ENCODE results near the gene SLC1A2.

The SLC1A2 gene

DNA sequence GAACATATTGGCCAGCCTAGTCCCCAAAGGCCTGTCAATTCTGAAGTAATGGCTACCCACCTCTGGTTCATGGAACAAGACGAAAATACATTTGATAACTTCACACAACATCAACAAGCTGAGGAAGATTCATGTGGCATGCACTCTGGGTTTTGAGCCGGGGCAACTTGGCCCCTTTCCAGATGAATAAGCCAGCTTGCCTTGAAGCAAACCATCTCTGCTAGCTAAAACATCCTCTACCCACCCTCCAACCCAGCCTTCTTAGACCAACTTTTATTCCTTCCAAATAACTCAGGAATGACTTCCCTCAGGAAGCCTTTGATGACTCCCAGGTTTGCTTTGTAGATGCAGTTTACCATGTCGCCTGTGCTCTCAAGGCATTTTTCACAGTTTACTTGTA is 94.4 kb downstream of the SLC1A2 start:
- DNase-seq (ENCODE audit: low read depth) = no peak

DNA sequence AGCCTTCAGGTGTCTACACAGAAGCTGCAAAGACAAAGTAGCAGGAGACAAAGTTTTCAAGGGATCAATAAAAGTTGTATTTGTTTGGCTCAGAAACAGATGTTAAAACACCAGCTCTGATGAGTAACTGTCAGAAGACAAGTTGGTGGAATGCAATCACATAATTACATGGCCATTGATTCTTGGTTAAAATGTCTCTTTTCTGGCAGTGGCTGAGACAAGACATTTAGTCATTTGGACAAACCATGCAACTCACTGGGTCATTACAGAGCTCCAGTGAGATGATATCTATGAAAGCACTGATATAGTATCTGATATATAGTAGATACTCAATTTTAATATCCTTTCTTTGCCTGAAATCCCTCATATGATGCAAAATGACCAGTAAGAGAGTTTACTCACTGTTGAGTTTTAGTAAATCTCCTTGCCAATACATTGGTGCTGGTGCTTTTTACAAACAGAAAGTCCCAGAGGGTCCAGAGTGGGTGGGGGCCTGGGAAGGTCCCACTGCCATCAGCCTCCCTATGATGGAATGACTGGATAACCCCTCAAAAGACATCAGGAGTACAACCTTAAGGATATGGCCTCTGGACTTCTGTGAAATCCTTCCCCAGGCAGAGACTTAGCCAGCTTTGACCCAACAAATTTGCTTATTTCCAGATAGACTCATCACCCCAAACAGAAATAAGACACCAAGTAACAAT is 95.0 kb downstream of the SLC1A2 start:
- no peak for DNase-seq (ENCODE audit: low read depth)

GRCh38 chr11:35323076-35323868 is 96.1 kb downstream of the SLC1A2 start:
- no peak for DNase-seq (ENCODE audit: low read depth)

DNA sequence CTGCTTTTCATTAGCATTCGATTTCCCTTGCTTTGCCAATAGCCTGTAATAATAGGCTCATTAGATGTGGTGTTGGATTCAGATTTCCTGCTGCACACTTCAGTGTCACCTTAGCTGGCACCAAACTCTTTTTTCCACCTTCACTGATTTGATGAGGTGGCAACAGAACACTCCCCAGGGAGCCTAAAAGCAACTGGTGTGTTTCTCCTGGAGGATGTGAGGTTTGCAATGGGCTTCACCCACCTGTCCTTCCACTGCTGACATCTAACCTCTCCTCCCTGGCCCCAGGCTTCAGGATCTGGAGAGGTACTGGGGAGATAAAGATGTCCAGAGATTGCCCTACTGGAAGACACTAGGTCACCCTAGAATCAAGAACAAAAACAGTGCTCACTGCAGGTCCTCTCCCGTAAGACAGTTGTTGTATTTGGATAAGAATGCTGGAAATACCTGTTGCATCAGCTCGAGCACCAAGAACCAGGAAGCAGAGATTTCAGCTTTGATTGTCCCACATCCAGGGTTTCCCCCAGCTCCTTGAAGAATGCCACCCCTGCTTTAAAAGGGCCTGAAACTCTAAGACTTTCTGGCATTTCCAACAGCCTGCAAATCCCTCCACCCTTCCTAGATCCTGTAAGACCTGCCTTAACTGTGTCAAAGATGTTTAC is 96.9 kb downstream of the SLC1A2 start:
- no peak for DNase-seq (ENCODE audit: low read depth)

DNA sequence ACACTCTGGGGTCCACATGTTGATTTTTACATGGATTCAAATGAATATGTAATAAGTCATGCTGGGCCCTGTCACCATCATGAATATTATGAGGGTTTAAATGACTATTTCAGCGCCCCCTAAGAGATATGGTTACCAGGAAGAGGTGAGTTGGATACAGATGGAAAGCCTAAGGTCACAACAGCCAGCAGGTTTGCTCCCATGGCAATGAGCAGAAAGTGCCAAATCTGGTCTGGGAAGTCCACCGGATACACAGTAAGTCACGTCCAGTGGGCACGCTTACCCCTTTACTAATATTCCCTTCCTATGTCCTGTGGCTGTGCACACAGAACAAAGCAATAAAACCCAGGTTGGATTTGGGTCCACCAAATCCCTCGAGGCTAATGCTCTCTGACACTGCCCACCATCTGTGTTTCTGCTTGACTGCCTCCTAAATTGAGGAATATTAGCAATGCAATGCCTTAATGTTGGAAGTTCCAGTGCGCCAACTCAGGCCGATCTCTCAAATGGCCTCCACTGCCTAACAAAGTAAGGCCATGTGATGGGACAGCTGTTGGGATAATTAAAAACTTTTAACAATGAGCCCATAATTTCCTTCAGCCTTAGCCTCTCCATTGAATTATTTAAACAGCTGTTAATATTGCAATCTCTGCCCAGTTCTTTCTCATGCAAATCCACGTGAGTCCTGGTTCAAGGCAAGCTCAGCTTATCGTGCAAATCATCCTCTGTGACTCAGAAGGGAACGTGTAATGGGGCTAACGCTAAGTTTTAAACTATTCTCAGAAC is 97.6 kb downstream of the SLC1A2 start:
- DNase-seq (ENCODE audit: low read depth) = no peak

DNA sequence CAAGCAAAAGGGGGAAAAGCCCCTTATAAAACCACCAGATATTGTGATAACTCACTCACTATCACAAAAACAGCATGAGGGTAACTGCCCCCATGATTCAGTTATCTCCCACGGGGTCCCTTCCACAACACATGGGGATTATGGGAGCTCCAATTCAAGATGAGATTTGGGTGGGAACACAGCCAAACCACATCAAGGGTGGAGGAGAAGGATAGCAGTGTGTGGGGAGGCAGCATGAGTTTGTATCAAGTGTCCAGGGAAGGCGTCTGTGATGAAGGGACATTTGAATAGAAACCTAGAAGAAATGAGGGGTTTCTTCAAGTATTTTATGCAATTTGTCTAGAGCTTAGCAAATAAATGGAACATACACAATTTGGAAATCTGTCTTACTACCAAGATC is 98.2 kb downstream of the SLC1A2 start:
- DNase-seq (ENCODE audit: low read depth) = no peak

GRCh38 chr11:35318977-35319925 is 100.1 kb downstream of the SLC1A2 start:
- no peak for DNase-seq (ENCODE audit: low read depth)

GRCh38 chr11:35318309-35318708 is 101.0 kb downstream of the SLC1A2 start:
- no peak for DNase-seq (ENCODE audit: low read depth)

DNA sequence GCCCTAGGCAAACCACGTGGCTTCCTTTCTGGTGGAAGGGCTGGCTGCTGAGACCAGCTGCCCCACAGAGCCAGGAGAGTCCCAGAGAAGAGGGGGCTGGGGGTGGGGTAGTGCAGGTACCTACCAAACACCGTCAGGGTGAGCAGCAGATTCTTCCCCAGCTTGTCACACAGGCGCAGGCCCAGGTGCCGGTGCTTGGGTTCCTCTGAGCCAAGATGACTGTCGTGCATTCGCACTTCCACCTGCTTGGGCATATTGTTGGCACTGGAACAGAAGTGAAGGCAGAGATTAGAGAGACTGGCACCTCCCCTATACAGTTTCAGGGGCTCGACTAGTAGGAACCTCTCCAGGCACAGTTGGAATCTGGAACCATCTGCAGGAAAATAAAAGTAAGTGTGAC is 102.1 kb downstream of the SLC1A2 start:
- no peak for DNase-seq (ENCODE audit: low read depth)

DNA sequence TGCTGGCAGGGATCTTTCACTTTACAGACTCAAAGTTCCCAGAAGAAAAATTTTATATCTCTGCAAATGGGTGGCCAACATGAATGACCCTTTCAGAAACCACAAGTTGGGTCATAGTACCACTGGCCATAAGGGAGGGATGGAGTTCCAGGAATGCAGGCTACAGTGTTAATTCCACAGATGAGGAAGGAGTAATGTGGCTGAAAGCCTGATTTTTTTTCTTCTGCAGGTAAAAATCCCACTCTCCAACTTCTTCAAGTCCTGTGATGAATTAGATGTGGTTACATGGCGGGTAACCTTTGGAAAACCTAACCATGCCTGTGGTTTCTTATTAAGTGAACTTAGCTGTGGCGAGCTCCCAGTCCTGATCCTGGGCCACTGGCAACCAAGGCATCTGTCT is 103.2 kb downstream of the SLC1A2 start:
- DNase-seq (ENCODE audit: low read depth) = no peak

- no peak for DNase-seq (ENCODE audit: low read depth)
Measured at GRCh38 chr11:35313760-35314153, 105.6 kb downstream of the SLC1A2 start.

GRCh38 chr11:35313066-35313759 is 106.1 kb downstream of the SLC1A2 start:
- no peak for DNase-seq (ENCODE audit: low read depth)

GRCh38 chr11:35311331-35311730 is 108.0 kb downstream of the SLC1A2 start:
- DNase-seq (ENCODE audit: low read depth) = no peak

GRCh38 chr11:35308157-35308556 is 111.2 kb downstream of the SLC1A2 start:
- no peak for DNase-seq (ENCODE audit: low read depth)

DNA sequence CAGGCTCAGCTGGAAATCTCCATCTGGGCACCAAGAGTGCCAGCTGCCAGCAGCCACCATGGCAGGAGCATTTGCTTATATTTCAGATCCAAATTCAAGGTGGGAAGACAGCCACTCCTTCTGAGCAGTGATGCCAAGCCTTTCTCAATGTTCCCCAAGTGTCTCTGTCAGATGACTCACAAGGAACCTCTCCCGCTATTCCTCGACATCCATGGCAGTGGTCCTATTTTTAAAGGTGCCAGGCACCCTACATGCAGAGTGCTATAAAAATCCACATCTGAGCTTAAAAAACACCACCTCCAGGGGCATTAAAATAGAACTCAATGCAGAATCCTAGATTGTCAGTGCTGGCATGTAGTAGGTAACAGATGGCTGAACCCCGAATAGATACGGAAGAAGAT is 112.1 kb downstream of the SLC1A2 start:
- no peak for DNase-seq (ENCODE audit: low read depth)

- DNase-seq (ENCODE audit: low read depth) = peak; percentile 19
Measured at GRCh38 chr11:35305670-35306382, 113.5 kb downstream of the SLC1A2 start.

- no peak for DNase-seq (ENCODE audit: low read depth)
Measured at GRCh38 chr11:35304900-35305460, 114.4 kb downstream of the SLC1A2 start.

- no peak for DNase-seq (ENCODE audit: low read depth)
Measured at GRCh38 chr11:35304386-35304775, 115.0 kb downstream of the SLC1A2 start.

- DNase-seq (ENCODE audit: low read depth) = no peak
Measured at GRCh38 chr11:35303596-35304385, 115.6 kb downstream of the SLC1A2 start.
